HepG2 (cell line): ENCODE measurements around the gene ATP5MC2. TPM values are rescaled to one million over a fixed set of nuclear protein-coding genes. Genes with fewer than 3 reads are reported as not detected.
A peak's percentile ranks its signal among the peaks of the same experiment; 100 is the strongest.

ENCODE experiments used
- DMTF1 ChIP-seq: sonication (generic); formaldehyde crosslinking; IDR thresholded peaks from 2 replicates; pipeline ENCODE4 v1.4.0; 2020; ENCODE audit warnings: mild to moderate bottlenecking, missing genetic modification reagents
- KDM2A ChIP-seq: sonication (generic); formaldehyde crosslinking; IDR thresholded peaks from 2 replicates; pipeline ENCODE4 v1.4.0; 2020; ENCODE audit warnings: low read depth, missing genetic modification reagents, borderline replicate concordance
- MTA3 ChIP-seq: sonication (generic); formaldehyde crosslinking; IDR thresholded peaks from 2 replicates; pipeline ENCODE4 v1.4.0; 2020; ENCODE audit warnings: missing genetic modification reagents
- NKX3-1 ChIP-seq: sonication (generic); formaldehyde crosslinking; IDR thresholded peaks from 2 replicates; pipeline ENCODE4 v1.5.0; 2020; ENCODE audit warnings: missing genetic modification reagents
- SYNCRIP ChIP-seq: fragments of 200-400 bp; formaldehyde crosslinking; IDR thresholded peaks from 2 replicates; pipeline ENCODE4 v1.6.1; 2018; ENCODE audit warnings: mild to moderate bottlenecking, low read depth, low read length; ENCODE audit not compliant: insufficient read depth
- ZHX2 ChIP-seq, 2 experiments: sonication (generic) in 1 of 2; formaldehyde crosslinking in 1 of 2; IDR thresholded peaks; 2 replicates each; pipeline versions ENCODE4 v1.6.1 to v1.9.0; 2014 to 2022; ENCODE audit warnings: antibody characterized with exemption in 1 of 2, borderline replicate concordance in 1 of 2, inconsistent platforms in 1 of 2, low read depth in 1 of 2, missing genetic modification reagents in 1 of 2
- ZNF260 ChIP-seq: sonication (generic); formaldehyde crosslinking; IDR thresholded peaks from 2 replicates; pipeline ENCODE4 v1.4.0; 2020; ENCODE audit warnings: missing genetic modification reagents, low read depth, mild to moderate bottlenecking, borderline replicate concordance
- ZNF616 ChIP-seq: sonication (generic); formaldehyde crosslinking; IDR thresholded peaks from 2 replicates; pipeline ENCODE4 v1.5.0; 2020; ENCODE audit warnings: low read depth, mild to moderate bottlenecking, missing genetic modification reagents
- ZNF710 ChIP-seq: sonication (generic); formaldehyde crosslinking; IDR thresholded peaks from 2 replicates; pipeline ENCODE4 v1.5.0; 2020; ENCODE audit warnings: mild to moderate bottlenecking, missing genetic modification reagents, borderline replicate concordance
- polyA plus RNA-seq, 8 experiments: library from polyadenylated mRNA; depleted of rRNA in 3 of 8; stranded (reverse) in 7 of 8; unstranded in 1 of 8; fragments of >200 nt; fragmentation: Illumina TruSeq in 4 of 8; extraction: Trizol in 4 of 8; gene quantifications; 2 replicates each; pipeline versions ENCODE4 v1.2.1 to v1.2.3, GENCODE V29; 2011 to 2016; ENCODE audit warnings: low read depth in 4 of 8, missing spikeins in 1 of 8, mixed read lengths in 1 of 8; ENCODE audit not compliant: insufficient read depth in 1 of 8
- total RNA-seq, 5 experiments: library from RNA; depleted of rRNA; stranded (reverse); fragments of >200 nt; fragmentation: Illumina TruSeq; extraction: Trizol; gene quantifications; 2 replicates each; pipeline ENCODE4 v1.2.3, GENCODE V29; 2016; ENCODE audit warnings: low read depth in 1 of 5

ATP5MC2 gene
- total and polyA plus RNA-seq, 2 of the 13 experiments (the other 11 are each of a cell fraction or from before 2014, with no cell fraction given) = 230 to 257 TPM

- TF ChIP-seq KDM2A (CRISPR knock-in tag) (peak; percentile 95), DMTF1 (CRISPR knock-in tag) (0 out of 2 replicates have a peak, but pooled peaks have one; percentile 24), ZNF260 (no peak), MTA3 (no peak), ZHX2 (IDR thresholded peaks at IDR 0.05; ENCODE audit: low read depth) (peak; percentile 72), ZHX2 (CRISPR knock-in tag; IDR thresholded peaks at IDR 0.05; ENCODE audit: borderline replicate concordance) (no peak), ZNF616 (peak; percentile 96; the same call in 1 of the 2 replicates), ZNF710 (CRISPR knock-in tag) (peak; percentile 89; the same call in 1 of the 2 replicates), NKX3-1 (no peak; the same call in none of the 2 replicates), SYNCRIP (no peak)
Observed at GRCh38 chr12:53675701-53676607, at the start of gene ATP5MC2 (continued).
